Small intestine (tissue), 7 donors: ENCODE results near the gene ATP9A. TPM values are rescaled to one million over a fixed set of nuclear protein-coding genes. Genes with fewer than 3 reads are reported as not detected.

ENCODE experiments used
- DNase-seq, 2 donors: peaks; one replicate each; pipeline versions ENCODE4 v3.0.0 to v3.0.0-alpha.2; 2013
- FAIRE-seq: peaks from 2 replicates; lab custom pipeline; 2012; peaks lifted over from hg19 to GRCh38; lab: Jason Lieb, UNC
- H3K27ac ChIP-seq, 3 donors: one replicate each; pipeline ENCODE4 v1.5.1; 2013; ENCODE audit warnings: low read length in 2 of 3, mild to moderate bottlenecking in 2 of 3, control low read depth in 1 of 3, inconsistent platforms in 1 of 3, low read depth in 1 of 3, moderate library complexity in 1 of 3
- H3K27me3 ChIP-seq, 3 donors: one replicate each; pipeline ENCODE4 v1.6.1; 2013; ENCODE audit warnings: low read length in 3 of 3, inconsistent platforms in 1 of 3; ENCODE audit not compliant: control insufficient read depth in 3 of 3, insufficient read depth in 3 of 3
- H3K36me3 ChIP-seq, 3 donors: one replicate each; pipeline ENCODE4 v1.6.1; 2013; ENCODE audit warnings: low read length in 3 of 3, inconsistent platforms in 1 of 3, low read depth in 1 of 3, mild to moderate bottlenecking in 1 of 3, moderate library complexity in 1 of 3; ENCODE audit not compliant: control insufficient read depth in 3 of 3, insufficient read depth in 2 of 3
- H3K4me1 ChIP-seq, 3 donors: one replicate each; pipeline ENCODE4 v1.6.1; 2013; ENCODE audit warnings: low read length in 2 of 3, inconsistent platforms in 1 of 3, low read depth in 1 of 3, mild to moderate bottlenecking in 1 of 3, moderate library complexity in 1 of 3; ENCODE audit not compliant: control insufficient read depth in 3 of 3, insufficient read depth in 2 of 3
- H3K4me3 ChIP-seq, 3 donors: one replicate each; pipeline ENCODE4 v1.5.1; 2013; ENCODE audit warnings: low read length in 3 of 3, control low read depth in 1 of 3, inconsistent platforms in 1 of 3, low read depth in 1 of 3, mild to moderate bottlenecking in 1 of 3, moderate library complexity in 1 of 3
- H3K9me3 ChIP-seq, 2 donors: one replicate each; pipeline ENCODE4 v1.6.1; 2013; ENCODE audit warnings: low read depth in 1 of 2, low read length in 1 of 2; ENCODE audit not compliant: control insufficient read depth in 2 of 2, insufficient read depth in 1 of 2
- WGBS, 3 donors: extraction: QIAGEN DNeasy Blood & Tissue Kit; methylation state at CpG; one replicate each; pipeline ENCODE4 v1.1.7; 2013; 5-methylcytosine and 5-hydroxymethylcytosine counted together
- polyA plus RNA-seq, 4 donors: library from polyadenylated mRNA; stranded (reverse) in 3 of 4; unstranded in 1 of 4; fragments of 200-250 nt in 3 of 4; fragments of 120-200 nt in 1 of 4; gene quantifications; one replicate each; pipeline versions ENCODE4 v1.2.1 to v1.2.3, GENCODE V29; 2013
- donor health status: healthy with polysubstance abuse.
- donor health status: control.
- donor health status: control.
- donor health status: Bipolar disorder and iron deficiency.
- donor health status: healthy.

The ATP9A gene
- polyA plus RNA-seq, 4 donors = 4.1 to 49.0 (median 10.4) TPM

DNA sequence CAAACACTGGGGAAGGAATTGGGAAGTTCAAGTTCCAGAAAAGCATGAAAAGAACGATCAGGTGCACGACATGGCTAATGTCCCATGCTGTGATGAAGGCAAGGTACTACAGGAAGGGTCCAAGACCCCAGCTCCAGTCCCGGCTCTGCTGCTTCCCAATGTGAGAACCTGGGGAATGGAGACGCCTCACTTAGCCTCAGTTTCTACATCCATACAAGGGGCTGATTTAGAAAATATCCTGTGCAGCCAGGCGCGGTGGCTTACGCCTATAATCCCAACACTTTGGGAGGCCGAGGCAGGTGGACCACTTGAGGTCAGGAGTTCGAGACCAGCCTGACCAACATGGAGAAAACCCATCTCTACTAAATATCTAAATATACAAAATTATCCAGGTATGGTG is 144.9 kb downstream of the ATP9A start:
- DNase-seq (no peak), FAIRE-seq (no peak)
- Histone ChIP-seq H3K4me3 (no peak overlapping the region), H3K27ac (no peak overlapping the region), H3K9me3 (peaks cover 0 to under 1% of the 10 kb centered on the region in 2 donors), H3K36me3 (peaks cover 0 to 80% (median 2%) of the 10 kb centered on the region in 3 donors), H3K27me3 (no peaks in the 10 kb centered on the region), H3K4me1 (no peaks in the 10 kb centered on the region)
- WGBS, 3 donors = 93 to 95% (median 94%) methylated on average over 9 of the region's 9 CpGs

DNA sequence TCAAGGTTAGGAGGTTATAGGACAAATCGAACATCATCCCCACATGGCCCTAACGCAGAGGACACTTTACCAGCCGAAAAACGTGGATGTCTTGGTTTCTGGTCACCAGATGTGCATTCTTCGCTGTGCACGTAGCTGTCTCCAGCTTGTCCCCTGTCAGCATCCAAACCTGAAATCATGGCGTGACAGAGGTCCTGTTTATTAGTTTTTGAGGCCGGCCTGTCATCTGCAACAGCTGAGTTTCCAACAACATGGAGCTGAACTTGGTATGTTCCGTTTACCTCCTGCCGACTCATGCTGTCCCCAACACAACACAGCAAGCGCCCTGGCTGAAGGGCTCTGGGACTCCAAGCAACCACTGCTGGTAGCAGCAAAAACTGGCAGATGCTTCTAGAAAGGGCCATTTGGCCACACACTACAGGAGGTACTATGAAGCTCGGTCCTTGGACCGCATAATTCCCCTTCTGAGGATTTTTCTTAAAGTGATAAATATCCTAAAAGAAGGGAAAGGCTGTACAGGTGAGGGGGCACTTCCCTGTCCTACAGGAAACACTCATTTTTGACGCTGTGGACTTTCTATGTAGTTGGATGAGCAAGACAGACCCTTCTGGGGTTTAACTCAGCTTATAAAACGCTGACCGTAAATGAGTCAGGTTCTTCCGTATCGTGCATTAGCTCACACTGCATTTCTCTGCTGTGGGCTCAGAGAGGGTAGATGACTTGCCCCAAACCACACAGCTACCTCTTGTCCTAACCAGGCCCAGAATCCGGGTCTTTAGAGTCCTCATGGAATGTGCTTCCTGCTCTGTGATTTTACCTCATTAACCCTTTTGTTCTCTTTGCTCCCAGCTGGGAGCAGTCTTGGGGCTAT is 146.0 kb downstream of the ATP9A start:
- FAIRE-seq (no peak), DNase-seq (no peak)
- peaks cover 0 to 80% (median 3%) of the 10 kb centered on the region in 3 donors for H3K36me3 ChIP-seq
- H3K4me3 ChIP-seq = no peak overlapping the region
- H3K4me1 ChIP-seq = no peaks in the 10 kb centered on the region
- H3K9me3 ChIP-seq = no peaks in the 10 kb centered on the region
- H3K27me3 ChIP-seq = no peaks in the 10 kb centered on the region
- 89 to 90% (median 89%) methylated on average over 19 of the region's 19 CpGs for WGBS, 3 donors
- H3K27ac ChIP-seq = no peak overlapping the region

DNA sequence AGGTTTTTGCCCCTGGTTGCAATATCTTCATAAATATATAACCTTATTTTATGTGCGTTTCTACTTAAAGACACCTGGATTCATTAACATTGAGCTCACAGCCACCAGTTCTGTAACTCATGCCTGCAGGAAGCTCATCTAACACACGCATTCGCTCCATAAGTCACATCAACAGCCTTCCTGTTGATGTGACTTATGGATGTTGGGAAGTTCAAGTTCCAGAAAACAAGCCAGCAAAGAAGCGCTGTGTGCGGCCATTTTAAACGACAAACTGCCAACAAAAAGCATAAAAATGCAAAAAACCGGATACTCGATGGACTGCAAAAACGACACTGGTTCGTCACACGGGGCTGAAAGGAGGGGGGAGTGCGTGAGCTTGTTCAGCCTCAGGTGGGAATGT is 147.8 kb downstream of the ATP9A start:
- Histone ChIP-seq H3K27me3 (no peaks in the 10 kb centered on the region), H3K27ac (no peak overlapping the region), H3K36me3 (peaks cover 0 to 77% (median 3%) of the 10 kb centered on the region in 3 donors), H3K9me3 (no peaks in the 10 kb centered on the region), H3K4me3 (no peak overlapping the region), H3K4me1 (no peaks in the 10 kb centered on the region)
- DNase-seq (no peak), FAIRE-seq (no peak)
- 85 to 94% (median 90%) methylated on average over 12 of the region's 12 CpGs for WGBS, 3 donors

- Histone ChIP-seq H3K27me3 (no peaks in the 10 kb centered on the region), H3K36me3 (peaks cover 0 to 57% (median 6%) of the 10 kb centered on the region in 3 donors), H3K9me3 (no peaks in the 10 kb centered on the region), H3K27ac (no peak overlapping the region), H3K4me3 (no peak overlapping the region), H3K4me1 (no peaks in the 10 kb centered on the region)
- DNase-seq (no peak), FAIRE-seq (no peak)
- WGBS, 3 donors = 73 to 92% (median 86%) methylated on average over 3 of the region's 3 CpGs
These were observed 152.1 kb downstream of the ATP9A start for GRCh38 chr20:51616060-51616459.

DNA sequence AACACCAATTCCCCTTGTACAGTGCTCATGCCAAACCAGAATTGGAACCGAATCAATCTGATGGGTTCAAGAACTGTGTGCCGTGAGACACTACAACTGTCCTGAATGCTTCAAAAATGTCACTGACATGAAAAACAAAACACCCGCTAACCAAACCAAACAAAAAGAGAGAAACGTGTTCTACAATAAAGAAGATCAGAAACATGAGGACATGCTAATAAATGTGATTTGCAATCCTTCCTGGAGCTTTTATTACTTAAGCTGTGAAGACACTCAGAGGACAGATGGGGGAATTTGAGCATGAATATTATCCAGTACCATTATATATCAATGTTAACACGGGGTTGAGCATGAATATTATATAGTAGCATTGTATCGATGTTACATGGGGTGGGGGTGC is 153.5 kb downstream of the ATP9A start:
- Histone ChIP-seq H3K36me3 (peaks cover 0 to 57% (median 6%) of the 10 kb centered on the region in 3 donors), H3K27me3 (no peaks in the 10 kb centered on the region), H3K4me1 (no peaks in the 10 kb centered on the region), H3K9me3 (no peaks in the 10 kb centered on the region), H3K4me3 (no peak overlapping the region), H3K27ac (no peak overlapping the region)
- FAIRE-seq (no peak), DNase-seq (no peak)
- 79 to 85% (median 82%) methylated on average over 6 of the region's 6 CpGs for WGBS, 3 donors

DNA sequence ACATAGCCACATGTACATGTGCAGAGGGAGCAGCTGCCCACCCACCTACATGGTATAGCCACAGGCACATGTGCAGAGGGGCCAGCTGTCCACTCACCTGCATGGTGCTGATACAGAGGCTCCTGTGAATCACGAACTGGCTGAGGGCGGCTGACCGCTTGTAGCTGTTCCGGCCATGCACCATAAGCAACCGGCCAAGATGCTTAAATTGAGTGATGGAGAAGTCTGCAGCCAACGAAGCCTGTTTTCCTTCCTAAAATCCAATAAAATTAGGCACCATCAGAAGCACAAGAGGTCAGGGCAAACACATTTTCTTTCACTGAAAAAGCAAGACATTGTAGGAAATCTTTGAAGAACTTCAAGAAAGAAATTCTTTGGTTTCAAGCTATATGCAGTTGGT is 154.6 kb downstream of the ATP9A start:
- DNase-seq (no peak), FAIRE-seq (no peak)
- H3K36me3 ChIP-seq = peaks cover 0 to 62% (median 4%) of the 10 kb centered on the region in 3 donors
- H3K9me3 ChIP-seq = no peaks in the 10 kb centered on the region
- no peaks in the 10 kb centered on the region for H3K27me3 ChIP-seq
- H3K27ac ChIP-seq = no peak overlapping the region
- H3K4me1 ChIP-seq = no peaks in the 10 kb centered on the region
- no peak overlapping the region for H3K4me3 ChIP-seq
- WGBS, 3 donors = 92 to 95% (median 93%) methylated on average over 6 of the region's 6 CpGs

GRCh38 chr20:51612896-51613295 is 155.3 kb downstream of the ATP9A start:
- no peaks in the 10 kb centered on the region for H3K4me1 ChIP-seq
- H3K4me3 ChIP-seq = no peak overlapping the region
- DNase-seq (no peak), FAIRE-seq (no peak)
- no peaks in the 10 kb centered on the region for H3K27me3 ChIP-seq
- no peak overlapping the region for H3K27ac ChIP-seq
- WGBS, 3 donors = 90 to 96% (median 95%) methylated on average over 5 of the region's 5 CpGs
- peaks cover 0 to 57% (median 6%) of the 10 kb centered on the region in 3 donors for H3K36me3 ChIP-seq
- H3K9me3 ChIP-seq = no peaks in the 10 kb centered on the region

DNA sequence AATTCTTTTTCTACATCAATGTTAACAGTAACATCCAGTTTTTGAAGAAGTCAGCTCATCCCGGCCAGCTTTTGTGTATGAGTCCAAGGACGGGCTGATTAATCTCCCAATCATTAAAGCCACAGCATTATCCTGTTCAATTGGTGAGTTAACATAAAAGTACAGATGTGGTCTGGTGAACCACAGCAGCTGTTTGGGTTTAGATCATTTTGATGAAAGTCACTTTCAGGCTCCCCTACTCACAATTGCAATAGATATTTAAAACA is 156.6 kb downstream of the ATP9A start:
- FAIRE-seq (no peak), DNase-seq (no peak)
- H3K4me3 ChIP-seq = no peak overlapping the region
- H3K9me3 ChIP-seq = no peaks in the 10 kb centered on the region
- H3K36me3 ChIP-seq = peaks cover 0 to 59% (median 10%) of the 10 kb centered on the region in 3 donors
- H3K27me3 ChIP-seq = no peaks in the 10 kb centered on the region
- WGBS, 3 donors = 65 to 82% (median 70%) methylated on average over 2 of the region's 2 CpGs
- no peaks in the 10 kb centered on the region for H3K4me1 ChIP-seq
- H3K27ac ChIP-seq = no peak overlapping the region
